Measurements from ENCODE around the gene NFX1.
A peak's percentile ranks its signal among the peaks of the same experiment; 100 is the strongest.

Gene NFX1

DNA sequence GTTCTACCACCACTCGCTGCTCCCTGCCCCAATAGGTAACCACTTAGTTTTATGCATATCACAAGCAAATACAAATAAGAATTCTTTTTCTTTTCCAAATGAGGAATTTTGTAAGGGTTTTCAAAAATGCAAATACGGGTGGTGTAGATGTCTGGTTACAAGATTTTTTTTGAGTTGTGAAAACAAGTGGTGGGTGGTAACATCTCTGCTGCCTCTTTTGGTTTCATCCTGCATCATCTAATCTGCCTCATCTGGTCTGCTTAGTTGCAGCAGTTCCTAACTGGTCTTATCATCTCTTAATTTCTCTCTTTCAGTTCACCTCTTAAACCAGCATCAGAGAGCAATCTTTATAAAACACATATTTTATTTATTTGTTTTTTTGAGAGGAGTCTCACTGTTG, 5.3 kb downstream of the NFX1 start:
- peak overlapping the region; percentile 64 for H3K4me2 ChIP-seq (ENCODE audit: low read depth, low read length, poor library complexity, severe bottlenecking)
- H2AFZ ChIP-seq (ENCODE audit: low read length) = no peak overlapping the region
- no peak overlapping the region for H3K4me3 ChIP-seq (ENCODE audit: low read length, poor library complexity, severe bottlenecking)
- TF ChIP-seq, protein P1, sequence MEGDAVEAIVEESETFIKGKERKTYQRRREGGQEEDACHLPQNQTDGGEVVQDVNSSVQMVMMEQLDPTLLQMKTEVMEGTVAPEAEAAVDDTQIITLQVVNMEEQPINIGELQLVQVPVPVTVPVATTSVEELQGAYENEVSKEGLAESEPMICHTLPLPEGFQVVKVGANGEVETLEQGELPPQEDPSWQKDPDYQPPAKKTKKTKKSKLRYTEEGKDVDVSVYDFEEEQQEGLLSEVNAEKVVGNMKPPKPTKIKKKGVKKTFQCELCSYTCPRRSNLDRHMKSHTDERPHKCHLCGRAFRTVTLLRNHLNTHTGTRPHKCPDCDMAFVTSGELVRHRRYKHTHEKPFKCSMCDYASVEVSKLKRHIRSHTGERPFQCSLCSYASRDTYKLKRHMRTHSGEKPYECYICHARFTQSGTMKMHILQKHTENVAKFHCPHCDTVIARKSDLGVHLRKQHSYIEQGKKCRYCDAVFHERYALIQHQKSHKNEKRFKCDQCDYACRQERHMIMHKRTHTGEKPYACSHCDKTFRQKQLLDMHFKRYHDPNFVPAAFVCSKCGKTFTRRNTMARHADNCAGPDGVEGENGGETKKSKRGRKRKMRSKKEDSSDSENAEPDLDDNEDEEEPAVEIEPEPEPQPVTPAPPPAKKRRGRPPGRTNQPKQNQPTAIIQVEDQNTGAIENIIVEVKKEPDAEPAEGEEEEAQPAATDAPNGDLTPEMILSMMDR (conservative IDR thresholded peaks at IDR 0.05; ENCODE audit: low read length) = no peak
- no peak for TF ChIP-seq EZH2phosphoT487 (IDR thresholded peaks at IDR 0.05; ENCODE audit: borderline replicate concordance)
- peaks cover 27% of the 10 kb centered on the region for H4K20me1 ChIP-seq (ENCODE audit: insufficient read depth, low read length, poor library complexity, severe bottlenecking)
- no peaks in the 10 kb centered on the region for H3K27me3 ChIP-seq (ENCODE audit: insufficient read depth, low read length, poor library complexity, severe bottlenecking)
- peaks cover 95% of the 10 kb centered on the region for H3K79me2 ChIP-seq (ENCODE audit: insufficient read depth, low read length)
- H3K9me2 ChIP-seq (replicated peaks; ENCODE audit: low read depth, low read length) = no peaks in the 10 kb centered on the region
- H3F3A ChIP-seq (ENCODE audit: low read depth) = no peaks in the 10 kb centered on the region
- H3K4me1 ChIP-seq (ENCODE audit: insufficient read depth, low read length, poor library complexity, severe bottlenecking) = peaks cover 67% of the 10 kb centered on the region
- peak overlapping the region; percentile 59 for H3K9ac ChIP-seq (ENCODE audit: low read depth, low read length, poor library complexity, severe bottlenecking)
- no peaks in the 10 kb centered on the region for H3K9me3 ChIP-seq (ENCODE audit: insufficient read depth, low read depth, low read length)
- peaks cover 21% of the 10 kb centered on the region; the same call in 1 of the 2 replicates for H3K36me3 ChIP-seq (ENCODE audit: insufficient read depth, low read length)

DNA sequence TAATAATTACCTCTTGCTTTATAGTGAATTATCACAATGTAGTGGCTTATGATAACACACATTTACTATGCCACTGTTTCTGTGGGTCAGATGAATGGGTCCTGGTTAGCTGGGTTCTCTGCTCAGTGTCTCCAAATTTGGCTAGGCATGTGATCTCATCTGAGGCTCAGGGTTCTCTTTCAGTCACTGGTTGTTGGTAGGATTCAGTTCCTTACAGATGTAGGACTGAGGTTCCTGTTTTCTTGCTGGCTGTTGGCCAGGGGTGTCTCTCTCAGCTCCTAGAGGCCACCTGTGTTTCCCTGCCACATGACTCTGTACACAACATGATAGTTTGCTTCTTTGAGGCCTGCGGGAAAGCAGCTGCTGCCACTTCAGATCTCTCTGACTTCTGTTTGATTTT, 7.1 kb downstream of the NFX1 start:
- Histone ChIP-seq H3K9me2 (replicated peaks; ENCODE audit: low read depth, low read length) (no peaks in the 10 kb centered on the region), H3F3A (ENCODE audit: low read depth) (no peaks in the 10 kb centered on the region), H3K9me3 (ENCODE audit: insufficient read depth, low read depth, low read length) (no peaks in the 10 kb centered on the region), H3K4me3 (ENCODE audit: low read length, poor library complexity, severe bottlenecking) (peak overlapping the region; percentile 26), H3K4me2 (ENCODE audit: low read depth, low read length, poor library complexity, severe bottlenecking) (peak overlapping the region; percentile 64), H3K27me3 (ENCODE audit: insufficient read depth, low read length, poor library complexity, severe bottlenecking) (no peaks in the 10 kb centered on the region), H4K20me1 (ENCODE audit: insufficient read depth, low read length, poor library complexity, severe bottlenecking) (peaks cover 23% of the 10 kb centered on the region), H2AFZ (ENCODE audit: low read length) (no peak overlapping the region), H3K79me2 (ENCODE audit: insufficient read depth, low read length) (peaks cover 80% of the 10 kb centered on the region), H3K9ac (ENCODE audit: low read depth, low read length, poor library complexity, severe bottlenecking) (peak overlapping the region; percentile 59), H3K4me1 (ENCODE audit: insufficient read depth, low read length, poor library complexity, severe bottlenecking) (peaks cover 60% of the 10 kb centered on the region), H3K36me3 (ENCODE audit: insufficient read depth, low read length) (peaks cover 32% of the 10 kb centered on the region; the same call in 1 of the 2 replicates)
- TF ChIP-seq, protein P1 (conservative IDR thresholded peaks at IDR 0.05; ENCODE audit: low read length) = no peak
- TF ChIP-seq EZH2phosphoT487 (IDR thresholded peaks at IDR 0.05; ENCODE audit: borderline replicate concordance) = no peak

DNA sequence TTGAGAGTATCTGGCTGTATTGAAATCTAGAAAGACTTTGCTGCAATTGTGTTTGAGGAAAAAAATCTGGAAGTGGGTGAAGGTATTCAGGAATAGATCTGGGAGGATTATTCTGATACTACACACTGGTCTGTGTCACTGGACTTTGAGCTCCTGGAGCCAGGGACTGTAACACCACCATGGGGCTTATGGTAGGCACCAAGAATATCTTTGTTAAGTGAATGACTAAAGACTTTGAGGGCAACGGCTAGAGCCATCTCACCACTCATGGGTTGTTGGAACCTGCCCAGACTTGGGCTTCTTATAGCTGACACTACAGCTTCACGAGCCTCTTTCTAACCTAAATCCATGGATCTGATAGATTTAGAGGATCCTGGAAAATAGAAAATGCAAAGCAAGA, 10.2 kb downstream of the NFX1 start:
- Histone ChIP-seq H3K4me3 (ENCODE audit: low read length, poor library complexity, severe bottlenecking) (no peak overlapping the region), H3K4me1 (ENCODE audit: insufficient read depth, low read length, poor library complexity, severe bottlenecking) (peaks cover 48% of the 10 kb centered on the region), H3K36me3 (ENCODE audit: insufficient read depth, low read length) (peaks cover 62% of the 10 kb centered on the region), H4K20me1 (ENCODE audit: insufficient read depth, low read length, poor library complexity, severe bottlenecking) (peaks cover 13% of the 10 kb centered on the region), H3K9me2 (replicated peaks; ENCODE audit: low read depth, low read length) (no peaks in the 10 kb centered on the region), H3K79me2 (ENCODE audit: insufficient read depth, low read length) (peaks cover 51% of the 10 kb centered on the region), H3K9ac (ENCODE audit: low read depth, low read length, poor library complexity, severe bottlenecking) (no peak overlapping the region), H3K9me3 (ENCODE audit: insufficient read depth, low read depth, low read length) (no peaks in the 10 kb centered on the region), H3K27me3 (ENCODE audit: insufficient read depth, low read length, poor library complexity, severe bottlenecking) (no peaks in the 10 kb centered on the region), H2AFZ (ENCODE audit: low read length) (no peak overlapping the region), H3K4me2 (ENCODE audit: low read depth, low read length, poor library complexity, severe bottlenecking) (peak overlapping the region; percentile 20), H3F3A (ENCODE audit: low read depth) (no peaks in the 10 kb centered on the region)
- TF ChIP-seq EZH2phosphoT487 (IDR thresholded peaks at IDR 0.05; ENCODE audit: borderline replicate concordance) = no peak
- TF ChIP-seq, protein P1 (conservative IDR thresholded peaks at IDR 0.05; ENCODE audit: low read length) = no peak
